ENCODE results near the gene CLDN7. TPM values are rescaled to one million over a fixed set of nuclear protein-coding genes. Genes with fewer than 3 reads are reported as not detected.

The CLDN7 gene
- total and polyA plus RNA-seq, 12 donors, result 1.6 to 35.6 (median 6.8) TPM

DNA sequence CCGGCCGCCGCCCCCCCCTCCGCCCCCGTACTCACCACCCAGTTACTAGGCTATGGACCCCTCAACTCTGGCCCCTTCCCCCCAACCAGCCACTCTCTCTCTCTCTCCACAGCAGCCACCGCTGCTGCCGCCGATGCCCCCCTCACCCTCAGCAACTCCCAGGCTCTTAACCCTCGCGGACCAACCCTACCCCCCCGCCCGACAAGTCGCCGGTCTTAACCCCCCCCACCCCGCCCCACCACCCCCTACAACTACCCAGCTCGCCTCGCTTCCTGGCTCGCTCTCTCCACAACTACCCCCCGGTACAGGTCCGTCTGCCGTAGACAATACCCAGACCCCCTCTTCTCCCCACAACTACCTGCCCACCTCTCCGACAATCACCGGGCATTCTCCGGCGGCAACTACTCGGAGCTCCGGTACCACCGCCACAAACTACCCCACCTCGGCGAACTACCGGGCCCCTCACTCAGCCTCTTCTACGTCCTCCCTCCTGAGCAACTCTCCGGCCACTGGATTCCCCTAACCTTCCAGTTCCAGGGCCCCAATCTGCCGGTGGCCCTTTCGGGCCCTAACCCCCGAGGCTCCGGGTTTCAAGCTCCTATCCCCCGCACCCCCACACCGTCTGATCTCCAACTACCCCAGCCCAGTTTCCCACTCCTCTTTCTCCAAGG lies 23.7 kb downstream of the CLDN7 start:
- H3K4me1 ChIP-seq (replicated peaks in 1 of 2), result peaks cover 46 to 47% of the 10 kb centered on the region in 2 donors
- H3K9me3 ChIP-seq (replicated peaks in 1 of 3), result no peaks in the 10 kb centered on the region
- intact Hi-C loops (cut with DNase I), result no loop called here
- WGBS, 4 donors, result 0 to 1% (median 1%) methylated on average over 18 to 39 of the region's 39 CpGs
- no peaks in the 10 kb centered on the region for H3K27me3 ChIP-seq
- H3K27ac ChIP-seq, result peak overlapping the region; percentile 87 to 91 (median 90)
- peak in 6 of 7 donors; percentile 54 to 72 (median 65) for DNase-seq
- TF ChIP-seq, protein P1, sequence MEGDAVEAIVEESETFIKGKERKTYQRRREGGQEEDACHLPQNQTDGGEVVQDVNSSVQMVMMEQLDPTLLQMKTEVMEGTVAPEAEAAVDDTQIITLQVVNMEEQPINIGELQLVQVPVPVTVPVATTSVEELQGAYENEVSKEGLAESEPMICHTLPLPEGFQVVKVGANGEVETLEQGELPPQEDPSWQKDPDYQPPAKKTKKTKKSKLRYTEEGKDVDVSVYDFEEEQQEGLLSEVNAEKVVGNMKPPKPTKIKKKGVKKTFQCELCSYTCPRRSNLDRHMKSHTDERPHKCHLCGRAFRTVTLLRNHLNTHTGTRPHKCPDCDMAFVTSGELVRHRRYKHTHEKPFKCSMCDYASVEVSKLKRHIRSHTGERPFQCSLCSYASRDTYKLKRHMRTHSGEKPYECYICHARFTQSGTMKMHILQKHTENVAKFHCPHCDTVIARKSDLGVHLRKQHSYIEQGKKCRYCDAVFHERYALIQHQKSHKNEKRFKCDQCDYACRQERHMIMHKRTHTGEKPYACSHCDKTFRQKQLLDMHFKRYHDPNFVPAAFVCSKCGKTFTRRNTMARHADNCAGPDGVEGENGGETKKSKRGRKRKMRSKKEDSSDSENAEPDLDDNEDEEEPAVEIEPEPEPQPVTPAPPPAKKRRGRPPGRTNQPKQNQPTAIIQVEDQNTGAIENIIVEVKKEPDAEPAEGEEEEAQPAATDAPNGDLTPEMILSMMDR (IDR thresholded peaks at IDR 0.05), result no peak
- peak in 1 of 2 donors; percentile 2 for TF ChIP-seq POLR2A (IDR thresholded peaks at IDR 0.05)
- peaks cover 0 to 29% of the 10 kb centered on the region in 2 donors for H3K36me3 ChIP-seq (replicated peaks in 1 of 2)
- H3K4me3 ChIP-seq, result peak overlapping the region; percentile 86 to 95 (median 92)

DNA sequence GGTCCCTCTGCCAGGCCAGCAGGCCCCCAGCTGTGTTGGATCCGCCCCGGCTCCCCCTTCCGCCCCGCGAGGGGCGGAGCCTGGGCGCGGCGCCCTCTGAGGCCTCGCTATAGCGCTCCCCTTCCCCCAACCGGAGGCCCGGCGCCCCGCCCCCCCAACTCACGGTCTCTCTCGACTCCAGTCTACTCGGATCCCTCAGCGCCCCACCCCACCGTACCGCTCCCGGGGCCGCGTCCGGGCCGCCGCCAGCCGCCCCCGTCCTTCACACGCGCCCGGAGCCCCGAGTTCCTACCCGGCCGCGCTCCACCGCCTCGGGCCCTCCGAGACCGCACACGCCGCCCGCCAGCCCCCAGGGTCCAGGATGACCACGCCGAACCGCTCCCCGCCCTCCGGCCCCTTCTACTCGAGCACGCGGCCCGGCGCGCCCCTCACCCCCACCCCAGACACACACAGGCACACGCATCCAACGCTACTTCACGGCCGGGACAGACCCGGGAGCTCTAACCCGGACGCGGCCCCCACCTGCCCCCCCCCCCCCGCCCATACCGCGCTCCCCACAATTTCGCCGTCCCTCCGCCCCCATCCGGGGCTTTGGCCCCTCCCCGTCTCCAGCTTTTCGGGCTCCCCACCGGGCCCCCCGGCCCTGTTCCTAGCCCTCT lies 24.4 kb downstream of the CLDN7 start:
- WGBS, 4 donors, result 1 to 15% (median 1%) methylated on average over 4 to 72 of the region's 73 CpGs; no CpG with 5 or more reads in 1 of the 4 donors
- H3K27ac ChIP-seq, result peak overlapping the region in 4 of 5 donors; percentile 87 to 91 (median 90)
- intact Hi-C loops (cut with DNase I), result no loop called here
- no peaks in the 10 kb centered on the region for H3K27me3 ChIP-seq
- H3K9me3 ChIP-seq (replicated peaks in 1 of 3), result no peaks in the 10 kb centered on the region
- peak overlapping the region in 2 of 4 donors; percentile 92 to 95 for H3K4me3 ChIP-seq
- peak; percentile 86 to 90 (median 89) for DNase-seq
- TF ChIP-seq, protein P1 (IDR thresholded peaks at IDR 0.05), result no peak
- no peak for TF ChIP-seq POLR2A (IDR thresholded peaks at IDR 0.05)
- H3K4me1 ChIP-seq (replicated peaks in 1 of 2), result peaks cover 47 to 53% of the 10 kb centered on the region in 2 donors
- H3K36me3 ChIP-seq (replicated peaks in 1 of 2), result peaks cover 0 to 29% of the 10 kb centered on the region in 2 donors

DNA sequence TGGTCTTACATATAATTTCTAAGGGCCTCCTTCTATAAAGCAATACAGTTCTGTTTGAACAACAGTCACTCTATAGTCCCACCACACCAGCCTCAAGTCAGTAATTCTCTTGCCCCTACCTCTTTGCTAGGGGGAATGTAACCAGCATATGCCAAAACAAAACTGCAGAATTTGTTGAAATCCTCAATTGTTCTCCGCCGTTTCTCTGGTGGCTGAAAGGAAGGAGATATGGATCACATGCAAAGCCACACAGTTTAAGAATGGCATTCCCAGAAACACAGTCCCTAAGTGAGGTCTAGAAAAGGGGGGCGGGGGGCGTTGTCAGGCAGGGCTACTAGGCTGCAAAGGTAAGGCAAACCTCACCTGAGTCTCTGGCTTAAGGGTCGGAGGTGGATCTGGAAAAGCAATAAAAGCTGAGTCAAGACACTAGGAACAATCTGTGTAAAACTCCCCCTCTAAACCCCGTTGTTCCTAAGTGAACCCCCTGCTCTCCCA lies 25.0 kb downstream of the CLDN7 start:
- H3K4me3 ChIP-seq, result peak overlapping the region in 2 of 4 donors; percentile 92 to 95
- no peaks in the 10 kb centered on the region for H3K9me3 ChIP-seq (replicated peaks in 1 of 3)
- intact Hi-C loops (cut with DNase I), result no loop called here
- peaks cover 0 to 29% of the 10 kb centered on the region in 2 donors for H3K36me3 ChIP-seq (replicated peaks in 1 of 2)
- H3K4me1 ChIP-seq (replicated peaks in 1 of 2), result peaks cover 53 to 58% of the 10 kb centered on the region in 2 donors
- peak in 1 of 7 donors; percentile 64 for DNase-seq
- no peak for TF ChIP-seq POLR2A (IDR thresholded peaks at IDR 0.05)
- TF ChIP-seq, protein P1 (IDR thresholded peaks at IDR 0.05), result no peak
- peak overlapping the region in 4 of 5 donors; percentile 87 to 91 (median 90) for H3K27ac ChIP-seq
- WGBS, 4 donors, result 23 to 32% (median 24%) methylated on average over 4 to 6 of the region's 6 CpGs
- no peaks in the 10 kb centered on the region for H3K27me3 ChIP-seq

DNA sequence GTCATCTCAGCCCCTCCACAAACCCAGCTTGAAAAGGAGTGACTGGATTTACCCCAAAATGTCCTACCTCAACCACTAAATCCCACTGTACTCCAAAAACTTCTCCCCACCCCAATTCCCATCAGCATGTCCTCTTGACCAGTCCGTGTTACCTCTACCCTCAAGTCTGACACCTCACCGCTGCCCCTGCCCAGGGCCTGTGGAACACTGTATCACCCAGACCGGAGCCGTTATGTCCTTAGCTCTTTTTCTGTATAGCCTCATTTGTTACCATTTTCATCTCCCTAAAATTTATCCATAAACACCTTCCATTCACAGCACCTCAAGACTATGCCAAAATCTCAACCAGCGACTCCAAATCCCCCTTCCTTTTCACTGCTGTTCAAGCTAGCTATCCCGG lies 25.5 kb downstream of the CLDN7 start:
- TF ChIP-seq, protein P1 (IDR thresholded peaks at IDR 0.05), result no peak
- TF ChIP-seq POLR2A (IDR thresholded peaks at IDR 0.05), result no peak
- H3K27me3 ChIP-seq, result no peaks in the 10 kb centered on the region
- H3K36me3 ChIP-seq (replicated peaks in 1 of 2), result peaks cover 0 to 29% of the 10 kb centered on the region in 2 donors
- H3K27ac ChIP-seq, result peak overlapping the region in 2 of 5 donors; percentile 91
- intact Hi-C loops (cut with DNase I), result no loop called here
- no peak overlapping the region for H3K4me3 ChIP-seq
- H3K9me3 ChIP-seq (replicated peaks in 1 of 3), result no peaks in the 10 kb centered on the region
- H3K4me1 ChIP-seq (replicated peaks in 1 of 2), result peaks cover 56 to 63% of the 10 kb centered on the region in 2 donors
- no peak for DNase-seq
- whole genome bisulfite sequencing, 4 donors, result 71 to 83% (median 78%) methylated on average over 6 of the region's 6 CpGs

Data from adrenal gland (tissue), 12 donors.